Measurements from ENCODE around the gene TLDC2.
"Not testable (repeated sequence)": the region's sequence is repeated elsewhere in the genome, so short reads cannot be mapped to it uniquely, and the experiment has no call there.

TLDC2 gene

GRCh38 chr20:36916199-36916598 lies 40.3 kb downstream of the TLDC2 start:
- no peak for DNase-seq

GRCh38 chr20:36917240-36917639 lies 41.3 kb downstream of the TLDC2 start:
- no peak for DNase-seq

- no peak for DNase-seq
These were observed 42.0 kb downstream of the TLDC2 start for GRCh38 chr20:36917943-36918342.

- peak in 1 of 2 experiments; percentile 81 for DNase-seq
These were observed 43.9 kb downstream of the TLDC2 start for GRCh38 chr20:36919715-36920333.

- DNase-seq, result no peak
These were observed 44.4 kb downstream of the TLDC2 start for GRCh38 chr20:36920334-36920730.

GRCh38 chr20:36924167-36925045 lies 48.5 kb downstream of the TLDC2 start:
- no peak for DNase-seq

GRCh38 chr20:36925234-36925633 lies 49.3 kb downstream of the TLDC2 start:
- DNase-seq, result no peak

- no peak for DNase-seq
These were observed 50.8 kb downstream of the TLDC2 start for GRCh38 chr20:36926653-36927200.

GRCh38 chr20:36927704-36928103 lies 51.8 kb downstream of the TLDC2 start:
- DNase-seq, result no peak

GRCh38 chr20:36929290-36929689 lies 53.4 kb downstream of the TLDC2 start:
- no peak for DNase-seq

- no peak for DNase-seq
These were observed 53.8 kb downstream of the TLDC2 start for GRCh38 chr20:36929691-36930090.

GRCh38 chr20:36932067-36932466 lies 56.1 kb downstream of the TLDC2 start:
- not testable (repeated sequence) for DNase-seq

GRCh38 chr20:36932476-36933426 lies 56.8 kb downstream of the TLDC2 start:
- no peak for DNase-seq

- DNase-seq, result not testable (repeated sequence)
These were observed 57.6 kb downstream of the TLDC2 start for GRCh38 chr20:36933571-36933970.

- no peak for DNase-seq
These were observed 60.4 kb downstream of the TLDC2 start for GRCh38 chr20:36936341-36936740.

GRCh38 chr20:36936761-36937401 lies 60.9 kb downstream of the TLDC2 start:
- not testable (repeated sequence) for DNase-seq

GRCh38 chr20:36937402-36937770 lies 61.4 kb downstream of the TLDC2 start:
- no peak for DNase-seq

- no peak for DNase-seq
These were observed 65.5 kb downstream of the TLDC2 start for GRCh38 chr20:36941401-36941835.

All from SW 1271 (cell line).